ENCODE data around the gene FAM117A. TPM values are rescaled to one million over a fixed set of nuclear protein-coding genes. Genes with fewer than 3 reads are reported as not detected.

Gene FAM117A
- total and polyA plus RNA-seq, 2 donors (not counting 1 experiment from before 2014, with no cell fraction given), result 93.4 to 162 TPM

DNA sequence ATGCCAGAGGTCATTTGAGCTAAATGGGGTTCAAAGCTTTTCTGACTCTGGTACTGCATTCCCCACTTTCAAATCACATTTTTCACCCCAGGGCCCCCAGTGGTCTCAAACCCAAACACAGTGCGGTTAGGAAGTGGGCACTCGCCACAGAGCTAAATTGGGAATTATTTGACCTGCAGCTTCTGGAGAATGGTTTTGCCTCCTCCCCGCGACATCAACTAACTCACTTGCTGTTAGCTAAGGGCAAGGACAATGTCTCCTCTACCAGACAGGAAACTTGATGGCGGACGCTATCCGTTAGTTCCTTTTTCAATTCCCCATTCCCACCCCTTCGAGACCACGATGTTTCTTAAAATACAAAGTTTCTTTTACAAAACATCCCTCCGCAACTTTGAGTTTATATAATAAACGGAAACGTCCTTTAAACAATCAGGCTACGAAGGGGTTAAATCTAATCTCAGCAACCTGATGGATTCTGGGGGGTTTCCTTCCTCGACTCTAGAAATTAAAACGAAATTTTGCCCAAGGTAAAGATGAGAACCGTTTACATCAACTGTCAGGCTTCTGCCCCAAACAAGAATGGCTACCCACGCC, 24.1 kb upstream of the FAM117A start:
- H3K4me1 Mint-ChIP-seq, result peaks cover 47% of the 10 kb centered on the region
- H3K79me2 ChIP-seq (ENCODE audit: control insufficient read depth, insufficient read depth, low read length), result peaks cover 42% of the 10 kb centered on the region
- TF ChIP-seq, protein P1, sequence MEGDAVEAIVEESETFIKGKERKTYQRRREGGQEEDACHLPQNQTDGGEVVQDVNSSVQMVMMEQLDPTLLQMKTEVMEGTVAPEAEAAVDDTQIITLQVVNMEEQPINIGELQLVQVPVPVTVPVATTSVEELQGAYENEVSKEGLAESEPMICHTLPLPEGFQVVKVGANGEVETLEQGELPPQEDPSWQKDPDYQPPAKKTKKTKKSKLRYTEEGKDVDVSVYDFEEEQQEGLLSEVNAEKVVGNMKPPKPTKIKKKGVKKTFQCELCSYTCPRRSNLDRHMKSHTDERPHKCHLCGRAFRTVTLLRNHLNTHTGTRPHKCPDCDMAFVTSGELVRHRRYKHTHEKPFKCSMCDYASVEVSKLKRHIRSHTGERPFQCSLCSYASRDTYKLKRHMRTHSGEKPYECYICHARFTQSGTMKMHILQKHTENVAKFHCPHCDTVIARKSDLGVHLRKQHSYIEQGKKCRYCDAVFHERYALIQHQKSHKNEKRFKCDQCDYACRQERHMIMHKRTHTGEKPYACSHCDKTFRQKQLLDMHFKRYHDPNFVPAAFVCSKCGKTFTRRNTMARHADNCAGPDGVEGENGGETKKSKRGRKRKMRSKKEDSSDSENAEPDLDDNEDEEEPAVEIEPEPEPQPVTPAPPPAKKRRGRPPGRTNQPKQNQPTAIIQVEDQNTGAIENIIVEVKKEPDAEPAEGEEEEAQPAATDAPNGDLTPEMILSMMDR (IDR thresholded peaks at IDR 0.05), result no peak
- no peak for TF ChIP-seq EZH2 (IDR thresholded peaks at IDR 0.05; ENCODE audit: borderline replicate concordance, insufficient read depth, low read depth, low read length, poor library complexity, severe bottlenecking)
- H3K27ac Mint-ChIP-seq, result peak overlapping the region; percentile 99
- ChIA-PET CTCF (interaction anchor here (0.7 to 4.5 kb wide), 8 partner anchors 9 to 218 kb away, joined by 3 to 43 read pairs (median 3); partner anchors contain the start of genes FAM117A and SLC35B1), POLR2A (interaction anchor here (0.6 to 3.6 kb wide), 7 partner anchors 21 to 81 kb away, joined by 3 to 23 read pairs (median 7); partner anchors contain the start of genes FAM117A and SLC35B1)
- peaks cover 38% of the 10 kb centered on the region for H4K20me1 ChIP-seq (ENCODE audit: control insufficient read depth, insufficient read depth, low read length, poor library complexity, severe bottlenecking)
- H3K9me3 ChIP-seq (ENCODE audit: control extremely low read depth in 1 of 3, control insufficient read depth in 2 of 3, insufficient read depth in 1 of 3, low read length in 2 of 3), result no peaks in the 10 kb centered on the region
- H3K4me1 ChIP-seq (ENCODE audit: control insufficient read depth in 2 of 2, insufficient read depth in 2 of 2, low read length in 2 of 2), result peaks cover 18 to 20% of the 10 kb centered on the region in 2 donors
- H3K4me2 ChIP-seq (replicated peaks; ENCODE audit: low read depth, low read length, poor library complexity, severe bottlenecking), result peak overlapping the region; percentile 85
- intact Hi-C loops (cut with micrococcal nuclease), result loop anchor here (1.0 to 5.0 kb wide), 8 partner anchors 24 to 929 kb away; partner anchors contain the start of genes FAM117A, LUC7L3, SPOP and UBE2Z
- WGBS (ENCODE audit: insufficient coverage), result 2% methylated on average over 11 of the region's 17 CpGs
- H2AFZ ChIP-seq (ENCODE audit: insufficient read depth, low read depth, low read length, poor library complexity, severe bottlenecking), result peak overlapping the region; percentile 98
- no peak for ATAC-seq (ENCODE audit: low read depth)
- peak overlapping the region; percentile 100 for H3K9ac ChIP-seq (ENCODE audit: low read length)
- no peaks in the 10 kb centered on the region for H3K9me3 Mint-ChIP-seq (ENCODE audit: insufficient read depth)
- no peaks in the 10 kb centered on the region for H3K27me3 ChIP-seq (replicated peaks in 1 of 4; ENCODE audit: control extremely low read depth in 1 of 4, control insufficient read depth in 3 of 4, insufficient read depth in 4 of 4, low read length in 3 of 4)
- H3K4me3 ChIP-seq (ENCODE audit: control extremely low read depth in 1 of 5, extremely low read depth in 1 of 5, insufficient read depth in 1 of 5, low read depth in 2 of 5, low read length in 4 of 5), result peak overlapping the region; percentile 68 to 100 (median 96)
- no peak for DNase-seq
- H3K27ac ChIP-seq (ENCODE audit: low read length in 2 of 2), result peak overlapping the region; percentile 89 to 98
- H3K27me3 Mint-ChIP-seq, result no peaks in the 10 kb centered on the region
- H3K4me3 Mint-ChIP-seq, result peak overlapping the region; percentile 98
- H3K36me3 ChIP-seq (replicated peaks in 1 of 2; ENCODE audit: control extremely low read depth in 1 of 2, control insufficient read depth in 1 of 2, extremely low read depth in 1 of 2, insufficient read depth in 2 of 2, low read length in 1 of 2), result peaks cover 0 to 16% of the 10 kb centered on the region in 2 experiments

- H3K9me3 ChIP-seq (ENCODE audit: control extremely low read depth in 1 of 3, control insufficient read depth in 2 of 3, insufficient read depth in 1 of 3, low read length in 2 of 3), result no peaks in the 10 kb centered on the region
- intact Hi-C loops (cut with micrococcal nuclease), result loop anchor here (5.0 kb wide), 1 partner anchor 933 kb away; the partner anchor contains the start of gene LUC7L3
- no peak overlapping the region for H3K27ac ChIP-seq (ENCODE audit: low read length in 2 of 2)
- no peak overlapping the region for H3K27ac Mint-ChIP-seq
- H3K4me3 Mint-ChIP-seq, result no peak overlapping the region
- no peak overlapping the region for H2AFZ ChIP-seq (ENCODE audit: insufficient read depth, low read depth, low read length, poor library complexity, severe bottlenecking)
- peaks cover 11 to 13% of the 10 kb centered on the region in 2 donors for H3K4me1 ChIP-seq (ENCODE audit: control insufficient read depth in 2 of 2, insufficient read depth in 2 of 2, low read length in 2 of 2)
- no peaks in the 10 kb centered on the region for H3K27me3 Mint-ChIP-seq
- ChIA-PET CTCF (interaction anchor here (0.7 to 4.5 kb wide), 2 partner anchors 45 to 76 kb away, joined by 3 to 43 read pairs; partner anchors contain the start of gene SLC35B1), POLR2A (no interaction called here)
- no peak for DNase-seq
- WGBS (ENCODE audit: insufficient coverage), result no CpG with 5 or more reads among the region's 1 CpG
- peaks cover 5% of the 10 kb centered on the region for H4K20me1 ChIP-seq (ENCODE audit: control insufficient read depth, insufficient read depth, low read length, poor library complexity, severe bottlenecking)
- no peaks in the 10 kb centered on the region for H3K27me3 ChIP-seq (replicated peaks in 1 of 4; ENCODE audit: control extremely low read depth in 1 of 4, control insufficient read depth in 3 of 4, insufficient read depth in 4 of 4, low read length in 3 of 4)
- ATAC-seq (ENCODE audit: low read depth), result no peak
- no peak overlapping the region for H3K9ac ChIP-seq (ENCODE audit: low read length)
- peaks cover 21% of the 10 kb centered on the region for H3K4me1 Mint-ChIP-seq
- H3K79me2 ChIP-seq (ENCODE audit: control insufficient read depth, insufficient read depth, low read length), result peaks cover 9% of the 10 kb centered on the region
- H3K4me2 ChIP-seq (replicated peaks; ENCODE audit: low read depth, low read length, poor library complexity, severe bottlenecking), result no peak overlapping the region
- H3K36me3 ChIP-seq (replicated peaks in 1 of 2; ENCODE audit: control extremely low read depth in 1 of 2, control insufficient read depth in 1 of 2, extremely low read depth in 1 of 2, insufficient read depth in 2 of 2, low read length in 1 of 2), result no peaks in the 10 kb centered on the region
- H3K9me3 Mint-ChIP-seq (ENCODE audit: insufficient read depth), result no peaks in the 10 kb centered on the region
- TF ChIP-seq, protein P1 (IDR thresholded peaks at IDR 0.05), result no peak
- no peak for TF ChIP-seq EZH2 (IDR thresholded peaks at IDR 0.05; ENCODE audit: borderline replicate concordance, insufficient read depth, low read depth, low read length, poor library complexity, severe bottlenecking)
- no peak overlapping the region for H3K4me3 ChIP-seq (ENCODE audit: control extremely low read depth in 1 of 5, extremely low read depth in 1 of 5, insufficient read depth in 1 of 5, low read depth in 2 of 5, low read length in 4 of 5)
Observed at GRCh38 chr17:49784636-49785035, 20.7 kb upstream of the FAM117A start.

All from B cell (primary cell).